Breast epithelium (tissue), 3 donors: ENCODE results near the gene SQSTM1.

Source experiments
- POLR2A ChIP-seq: fragments of 450-650 bp; IDR thresholded peaks from one replicate; pipeline ENCODE4 v1.6.1; 2016; ENCODE audit warnings: antibody characterized with exemption, mild to moderate bottlenecking, moderate library complexity
- POLR2AphosphoS5 ChIP-seq, 3 donors: sonication (generic); formaldehyde crosslinking; IDR thresholded peaks; one replicate each; pipeline ENCODE4 v1.6.1; 2017; ENCODE audit warnings: antibody characterized with exemption in 3 of 3
- TF ChIP-seq, protein P1 (sequence below), 3 donors: fragments of 450-650 bp; IDR thresholded peaks; one replicate each; pipeline ENCODE4 v1.5.1; 2016 to 2017; ENCODE audit warnings: antibody characterized with exemption in 3 of 3, mild to moderate bottlenecking in 3 of 3, moderate library complexity in 3 of 3

DNA sequence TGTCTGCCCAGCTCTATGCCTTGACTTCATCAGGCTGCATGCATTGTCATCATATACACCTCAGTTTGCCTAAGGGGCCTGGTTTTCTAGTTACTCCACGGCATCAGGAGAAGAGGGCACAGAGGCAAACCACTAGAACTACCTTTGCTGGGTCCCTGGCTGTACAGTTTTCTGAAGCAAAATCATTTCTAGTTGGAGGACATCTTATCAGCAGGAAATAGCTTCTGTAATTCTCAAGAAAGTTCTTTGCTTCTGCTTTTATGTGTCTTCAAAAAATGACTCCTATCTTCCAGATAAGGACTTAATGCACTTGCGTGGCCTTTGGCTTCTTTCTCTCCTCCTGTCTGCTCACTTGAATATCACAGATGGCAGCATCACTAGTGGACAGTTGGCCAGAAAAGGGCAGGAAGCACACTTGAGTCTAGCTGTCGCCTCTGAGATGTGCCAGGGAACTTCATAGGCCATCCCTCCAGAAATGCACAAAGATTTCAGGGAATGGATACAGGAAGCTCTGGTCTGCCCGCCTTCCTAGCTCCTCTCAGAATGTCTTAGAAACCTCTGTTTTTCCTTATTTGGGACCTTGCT, 49.3 kb upstream of the SQSTM1 start:
- TF ChIP-seq, protein P1, sequence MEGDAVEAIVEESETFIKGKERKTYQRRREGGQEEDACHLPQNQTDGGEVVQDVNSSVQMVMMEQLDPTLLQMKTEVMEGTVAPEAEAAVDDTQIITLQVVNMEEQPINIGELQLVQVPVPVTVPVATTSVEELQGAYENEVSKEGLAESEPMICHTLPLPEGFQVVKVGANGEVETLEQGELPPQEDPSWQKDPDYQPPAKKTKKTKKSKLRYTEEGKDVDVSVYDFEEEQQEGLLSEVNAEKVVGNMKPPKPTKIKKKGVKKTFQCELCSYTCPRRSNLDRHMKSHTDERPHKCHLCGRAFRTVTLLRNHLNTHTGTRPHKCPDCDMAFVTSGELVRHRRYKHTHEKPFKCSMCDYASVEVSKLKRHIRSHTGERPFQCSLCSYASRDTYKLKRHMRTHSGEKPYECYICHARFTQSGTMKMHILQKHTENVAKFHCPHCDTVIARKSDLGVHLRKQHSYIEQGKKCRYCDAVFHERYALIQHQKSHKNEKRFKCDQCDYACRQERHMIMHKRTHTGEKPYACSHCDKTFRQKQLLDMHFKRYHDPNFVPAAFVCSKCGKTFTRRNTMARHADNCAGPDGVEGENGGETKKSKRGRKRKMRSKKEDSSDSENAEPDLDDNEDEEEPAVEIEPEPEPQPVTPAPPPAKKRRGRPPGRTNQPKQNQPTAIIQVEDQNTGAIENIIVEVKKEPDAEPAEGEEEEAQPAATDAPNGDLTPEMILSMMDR (IDR thresholded peaks at IDR 0.05), result no peak
- TF ChIP-seq POLR2A, result no peak
- no peak for TF ChIP-seq POLR2AphosphoS5 (IDR thresholded peaks at IDR 0.05)
